Midbrain (tissue), 1 donor: ENCODE data around the gene DUS1L.

ENCODE experiments used
- DNase-seq: peaks from one replicate; lab custom pipeline; 2025; lab: John Stamatoyannopoulos, UW

DUS1L gene

GRCh38 chr17:82023447-82024241, 42.0 kb downstream of the DUS1L start:
- DNase-seq: no peak

- DNase-seq: peak; percentile 100
These were observed 42.6 kb downstream of the DUS1L start, which contains the start of gene LRRC45 for GRCh38 chr17:82022981-82023446. Gene LRRC45 (plus strand): TSS chr17:82023305. CDS start chr17:82023644, 339 bp downstream.

- no peak for DNase-seq
These were observed 43.2 kb downstream of the DUS1L start, which contains the start of gene CENPX for GRCh38 chr17:82022310-82022980. Gene CENPX (minus strand): TSS chr17:82022878. CDS start chr17:82022861, 17 bp downstream.

- DNase-seq: no peak
These were observed 43.7 kb downstream of the DUS1L start for GRCh38 chr17:82021900-82022309.

- peak; percentile 74 for DNase-seq
These were observed 44.3 kb downstream of the DUS1L start for GRCh38 chr17:82021107-82021899.

GRCh38 chr17:82020572-82021106, 45.0 kb downstream of the DUS1L start:
- DNase-seq: no peak

- DNase-seq: no peak
These were observed 45.7 kb downstream of the DUS1L start for GRCh38 chr17:82019690-82020571.

- DNase-seq: no peak
These were observed 46.5 kb downstream of the DUS1L start for GRCh38 chr17:82018989-82019689.

GRCh38 chr17:82018152-82018988, 47.2 kb downstream of the DUS1L start:
- no peak for DNase-seq

- no peak for DNase-seq
These were observed 47.9 kb downstream of the DUS1L start for GRCh38 chr17:82017612-82018151.

GRCh38 chr17:82016875-82017459, 48.6 kb downstream of the DUS1L start:
- no peak for DNase-seq

GRCh38 chr17:82016061-82016874, 49.3 kb downstream of the DUS1L start:
- DNase-seq: no peak

- DNase-seq: no peak
These were observed 50.2 kb downstream of the DUS1L start for GRCh38 chr17:82015311-82015971.

GRCh38 chr17:82014971-82015310, 50.7 kb downstream of the DUS1L start:
- no peak for DNase-seq

GRCh38 chr17:82014432-82014831, 51.2 kb downstream of the DUS1L start:
- no peak for DNase-seq

- DNase-seq: no peak
These were observed 51.8 kb downstream of the DUS1L start for GRCh38 chr17:82013772-82014321.

GRCh38 chr17:82013341-82013740, 52.3 kb downstream of the DUS1L start:
- no peak for DNase-seq
